Mammary epithelial cell (primary cell): Measurements from ENCODE around the gene CPAMD8.

Experiments used
- EZH2 ChIP-seq: IDR thresholded peaks from 2 replicates; pipeline ENCODE4 v1.6.1; 2012; ENCODE audit warnings: low read length, inconsistent platforms, borderline replicate concordance
- TF ChIP-seq, protein P1 (sequence below), 2 donors: IDR thresholded peaks in 1 of 2; conservative IDR thresholded peaks in 1 of 2; 2 replicates each; pipeline ENCODE4 v1.5.1; 2011 to 2012; ENCODE audit warnings: inconsistent platforms in 2 of 2, low read length in 2 of 2, mild to moderate bottlenecking in 2 of 2, control low read depth in 1 of 2, low read depth in 1 of 2; ENCODE audit not compliant: insufficient read depth in 1 of 2; ENCODE audit errors: extremely low read depth in 1 of 2

- TF ChIP-seq, protein P1, sequence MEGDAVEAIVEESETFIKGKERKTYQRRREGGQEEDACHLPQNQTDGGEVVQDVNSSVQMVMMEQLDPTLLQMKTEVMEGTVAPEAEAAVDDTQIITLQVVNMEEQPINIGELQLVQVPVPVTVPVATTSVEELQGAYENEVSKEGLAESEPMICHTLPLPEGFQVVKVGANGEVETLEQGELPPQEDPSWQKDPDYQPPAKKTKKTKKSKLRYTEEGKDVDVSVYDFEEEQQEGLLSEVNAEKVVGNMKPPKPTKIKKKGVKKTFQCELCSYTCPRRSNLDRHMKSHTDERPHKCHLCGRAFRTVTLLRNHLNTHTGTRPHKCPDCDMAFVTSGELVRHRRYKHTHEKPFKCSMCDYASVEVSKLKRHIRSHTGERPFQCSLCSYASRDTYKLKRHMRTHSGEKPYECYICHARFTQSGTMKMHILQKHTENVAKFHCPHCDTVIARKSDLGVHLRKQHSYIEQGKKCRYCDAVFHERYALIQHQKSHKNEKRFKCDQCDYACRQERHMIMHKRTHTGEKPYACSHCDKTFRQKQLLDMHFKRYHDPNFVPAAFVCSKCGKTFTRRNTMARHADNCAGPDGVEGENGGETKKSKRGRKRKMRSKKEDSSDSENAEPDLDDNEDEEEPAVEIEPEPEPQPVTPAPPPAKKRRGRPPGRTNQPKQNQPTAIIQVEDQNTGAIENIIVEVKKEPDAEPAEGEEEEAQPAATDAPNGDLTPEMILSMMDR (conservative IDR thresholded peaks at IDR 0.05 in 1 of 2, IDR thresholded peaks at IDR 0.05 in 1 of 2; ENCODE audit: extremely low read depth in 1 of 2, insufficient read depth in 1 of 2, low read depth in 1 of 2, low read length in 2 of 2): no peak
- TF ChIP-seq EZH2: no peak
Measured at GRCh38 chr19:16868423-16869130, 158.0 kb downstream of the CPAMD8 start.
